Omental fat pad (tissue), 4 donors: ENCODE data around the gene ZFYVE28. TPM values are rescaled to one million over a fixed set of nuclear protein-coding genes. Genes with fewer than 3 reads are reported as not detected.

Source experiments
- ATAC-seq: fragments of 150-250 bp; one replicate; pipeline ENCODE4 v1.9.1; 2016; ENCODE audit warnings: mild to moderate bottlenecking, moderate library complexity; ENCODE audit not compliant: low FRiP score
- DNase-seq: peaks from one replicate; pipeline ENCODE4 v3.0.0-alpha.2; 2019; ENCODE audit warnings: low spot score
- total RNA-seq, 4 donors: library from RNA; depleted of rRNA; stranded (reverse); fragments of >200 nt; gene quantifications; one replicate each; pipeline ENCODE4 v1.1.0, GENCODE V29; 2016
- TF ChIP-seq, protein P1 (sequence below), 3 donors: fragments of 450-650 bp; IDR thresholded peaks; one replicate each; pipeline ENCODE4 v1.5.1; 2016 to 2017; ENCODE audit warnings: antibody characterized with exemption in 3 of 3, mild to moderate bottlenecking in 3 of 3, moderate library complexity in 2 of 3

ZFYVE28 gene
- total RNA-seq, 4 donors from 2014 or later = 7.1 to 24.5 (median 16.7) TPM

DNA sequence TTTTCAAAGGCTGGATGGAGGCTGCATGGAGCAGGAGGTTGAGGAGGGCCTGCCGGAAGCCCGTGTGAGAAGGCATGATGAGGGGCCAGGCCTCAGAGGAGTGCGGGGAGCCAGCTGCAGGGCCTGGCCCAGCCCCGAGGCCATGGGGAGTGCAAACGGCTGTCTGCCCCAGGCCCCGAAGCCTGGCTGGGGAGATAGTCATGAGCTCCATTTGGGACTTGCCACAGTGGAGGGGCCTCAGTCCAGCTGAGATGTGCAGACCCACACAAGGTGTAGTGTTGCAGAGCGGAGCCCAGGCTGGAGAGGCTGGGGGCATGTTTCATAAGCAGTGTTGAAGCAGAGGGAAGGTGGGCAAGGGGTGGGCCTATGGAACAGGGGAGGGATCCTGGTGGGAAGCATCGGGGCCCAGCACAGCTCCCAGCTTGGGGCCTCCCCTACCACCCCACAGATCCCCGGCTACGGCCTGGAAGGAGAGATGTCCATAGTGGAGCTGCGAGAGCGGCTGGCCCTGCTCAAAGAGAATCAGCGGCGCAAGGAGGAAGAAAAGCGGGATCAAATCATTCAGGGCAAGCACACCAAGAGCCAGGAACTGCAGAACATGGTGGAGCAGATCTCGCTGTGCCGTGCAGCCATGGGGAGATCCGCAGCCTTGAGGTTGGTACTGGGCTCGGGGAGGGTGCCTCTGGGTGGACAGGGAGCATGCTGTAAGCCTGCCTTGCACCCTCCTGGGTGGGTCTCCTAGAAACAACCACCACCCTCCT, 41.3 kb upstream of the ZFYVE28 start:
- TF ChIP-seq, protein P1, sequence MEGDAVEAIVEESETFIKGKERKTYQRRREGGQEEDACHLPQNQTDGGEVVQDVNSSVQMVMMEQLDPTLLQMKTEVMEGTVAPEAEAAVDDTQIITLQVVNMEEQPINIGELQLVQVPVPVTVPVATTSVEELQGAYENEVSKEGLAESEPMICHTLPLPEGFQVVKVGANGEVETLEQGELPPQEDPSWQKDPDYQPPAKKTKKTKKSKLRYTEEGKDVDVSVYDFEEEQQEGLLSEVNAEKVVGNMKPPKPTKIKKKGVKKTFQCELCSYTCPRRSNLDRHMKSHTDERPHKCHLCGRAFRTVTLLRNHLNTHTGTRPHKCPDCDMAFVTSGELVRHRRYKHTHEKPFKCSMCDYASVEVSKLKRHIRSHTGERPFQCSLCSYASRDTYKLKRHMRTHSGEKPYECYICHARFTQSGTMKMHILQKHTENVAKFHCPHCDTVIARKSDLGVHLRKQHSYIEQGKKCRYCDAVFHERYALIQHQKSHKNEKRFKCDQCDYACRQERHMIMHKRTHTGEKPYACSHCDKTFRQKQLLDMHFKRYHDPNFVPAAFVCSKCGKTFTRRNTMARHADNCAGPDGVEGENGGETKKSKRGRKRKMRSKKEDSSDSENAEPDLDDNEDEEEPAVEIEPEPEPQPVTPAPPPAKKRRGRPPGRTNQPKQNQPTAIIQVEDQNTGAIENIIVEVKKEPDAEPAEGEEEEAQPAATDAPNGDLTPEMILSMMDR (IDR thresholded peaks at IDR 0.05) = no peak
- no peak for DNase-seq
- no peak for ATAC-seq

DNA sequence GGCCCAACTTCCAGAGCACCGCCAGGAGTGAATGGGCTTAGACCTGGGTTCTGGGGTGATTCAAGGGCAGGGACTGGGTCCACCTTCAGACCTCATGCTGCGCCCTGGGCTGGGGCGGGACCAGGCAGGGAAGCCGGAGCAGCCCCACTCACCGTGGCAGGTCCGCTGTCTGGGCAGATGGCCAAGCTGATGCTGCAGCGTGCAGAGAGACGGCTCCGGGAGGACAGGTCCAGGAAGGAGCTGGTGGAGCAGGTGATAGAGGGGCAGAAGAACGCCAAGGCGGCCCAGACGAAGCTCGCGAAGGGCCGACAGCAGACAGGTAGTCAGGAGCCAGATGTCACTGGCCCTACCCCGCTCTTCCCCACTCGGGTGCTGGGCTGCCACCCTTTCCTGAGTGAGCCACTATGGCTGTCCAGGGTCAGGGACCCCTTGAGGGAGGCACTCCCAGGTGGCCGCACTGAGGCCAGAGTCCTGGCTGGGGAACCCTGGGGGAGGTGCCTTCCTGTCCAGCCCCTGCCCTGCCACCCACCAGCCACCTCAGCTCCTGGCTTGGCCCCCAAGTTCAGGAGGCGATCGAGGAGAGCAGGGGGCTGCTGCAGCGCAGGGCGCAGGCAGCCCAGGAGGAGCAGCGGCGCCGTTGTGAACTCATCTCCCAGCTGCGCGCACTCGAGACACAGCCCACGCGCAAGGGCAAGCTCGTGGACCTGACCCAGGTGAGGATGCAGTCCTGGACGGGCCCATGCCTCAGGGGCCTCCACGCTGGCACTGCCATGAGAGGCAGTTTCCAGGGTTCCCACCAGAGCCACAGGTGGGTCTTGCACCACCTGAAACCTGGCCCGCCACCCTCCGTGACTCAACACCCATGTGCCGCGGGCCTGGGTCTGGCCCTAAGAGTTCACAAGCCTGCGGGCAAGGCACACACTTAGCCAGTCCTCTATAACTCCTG, 40.4 kb upstream of the ZFYVE28 start:
- TF ChIP-seq, protein P1 (IDR thresholded peaks at IDR 0.05) = no peak
- no peak for DNase-seq
- ATAC-seq = no peak

DNA sequence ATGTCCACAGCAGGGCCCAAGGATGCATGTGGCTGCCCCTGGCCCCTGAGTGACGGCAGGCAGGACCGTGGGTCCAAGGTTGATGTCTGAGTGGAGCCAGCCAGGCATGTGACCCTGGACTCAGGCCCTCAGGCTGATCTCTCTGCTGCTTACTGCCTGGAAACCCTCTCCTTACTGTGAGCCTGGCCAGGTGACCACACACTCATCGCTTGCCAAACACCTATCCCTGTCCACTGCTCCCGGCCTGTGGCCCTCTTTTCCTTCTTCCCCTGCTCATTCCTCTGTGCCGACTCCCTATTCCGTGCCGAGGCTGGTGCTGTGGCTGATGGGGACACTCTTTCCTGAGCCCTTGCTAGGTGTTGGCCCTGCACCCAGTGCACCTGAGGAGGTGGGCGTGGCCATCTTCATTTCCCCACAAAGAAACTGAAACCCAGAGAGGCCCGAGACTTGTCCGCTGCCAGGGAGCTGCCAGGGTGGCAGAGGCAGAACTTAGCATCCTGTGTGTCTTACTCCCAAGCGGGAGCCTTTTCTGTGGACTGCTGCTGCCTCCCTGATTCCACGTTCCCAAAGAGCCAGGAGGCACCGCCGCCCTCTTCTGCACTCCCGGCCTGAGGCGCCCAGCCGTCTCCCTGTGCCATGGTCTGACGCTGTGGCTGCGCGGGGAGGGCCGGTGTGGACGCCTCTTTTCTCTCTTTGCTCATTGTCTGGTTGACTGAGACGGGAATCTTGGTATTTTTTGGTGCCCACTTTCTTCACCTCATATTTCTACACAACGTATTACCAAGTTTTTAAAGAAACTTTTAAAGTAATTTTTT, 39.2 kb upstream of the ZFYVE28 start:
- TF ChIP-seq, protein P1 (IDR thresholded peaks at IDR 0.05) = no peak
- ATAC-seq (no peak), DNase-seq (no peak)

DNA sequence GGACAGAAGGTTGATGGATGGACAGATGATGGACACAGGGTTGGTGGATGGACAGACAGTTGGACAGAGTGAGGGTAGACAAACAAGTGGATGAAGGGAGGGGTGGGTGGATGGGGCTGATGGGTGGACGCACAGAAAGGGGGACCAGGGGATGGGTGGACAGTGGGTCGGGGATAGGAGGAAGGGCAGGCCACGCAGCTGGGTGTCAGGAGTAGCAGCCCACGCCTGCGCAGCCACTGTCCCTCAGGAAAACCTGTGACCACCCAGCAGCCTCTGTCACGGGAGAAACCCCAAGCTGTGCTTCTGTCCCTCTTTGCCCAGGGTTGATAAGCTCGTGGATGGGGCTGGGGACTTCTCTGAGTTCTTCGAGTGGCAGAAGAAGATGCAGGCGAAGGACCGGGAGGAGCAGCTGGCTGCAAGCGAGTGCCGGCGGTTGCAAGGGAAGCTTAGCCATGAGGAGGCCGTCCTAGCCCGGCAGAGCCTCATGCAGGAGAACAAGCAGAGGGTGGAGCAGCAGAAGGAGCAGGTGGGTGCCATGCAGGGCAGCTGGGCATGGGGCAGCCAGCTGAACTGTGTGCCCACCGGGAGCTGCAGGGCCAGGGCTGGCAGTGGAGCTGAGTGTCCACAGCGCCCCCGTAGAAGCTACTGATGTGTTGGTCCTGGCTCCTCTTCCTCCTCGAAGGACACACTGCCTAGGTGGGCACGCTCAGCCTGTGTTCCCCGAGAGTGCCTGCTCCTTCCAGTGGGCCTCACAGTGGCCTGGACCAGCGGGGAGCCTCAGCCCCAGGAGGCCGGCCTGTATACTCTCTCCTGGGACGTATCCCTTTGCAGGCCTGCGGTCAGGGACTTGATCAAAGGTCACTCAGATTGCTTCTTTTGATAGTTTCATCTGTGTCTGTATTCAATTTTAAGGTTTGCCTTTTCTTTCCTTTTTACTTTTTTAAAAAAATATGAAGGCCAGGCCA, 33.7 kb upstream of the ZFYVE28 start:
- TF ChIP-seq, protein P1 (IDR thresholded peaks at IDR 0.05) = no peak
- DNase-seq = no peak
- ATAC-seq = no peak

DNA sequence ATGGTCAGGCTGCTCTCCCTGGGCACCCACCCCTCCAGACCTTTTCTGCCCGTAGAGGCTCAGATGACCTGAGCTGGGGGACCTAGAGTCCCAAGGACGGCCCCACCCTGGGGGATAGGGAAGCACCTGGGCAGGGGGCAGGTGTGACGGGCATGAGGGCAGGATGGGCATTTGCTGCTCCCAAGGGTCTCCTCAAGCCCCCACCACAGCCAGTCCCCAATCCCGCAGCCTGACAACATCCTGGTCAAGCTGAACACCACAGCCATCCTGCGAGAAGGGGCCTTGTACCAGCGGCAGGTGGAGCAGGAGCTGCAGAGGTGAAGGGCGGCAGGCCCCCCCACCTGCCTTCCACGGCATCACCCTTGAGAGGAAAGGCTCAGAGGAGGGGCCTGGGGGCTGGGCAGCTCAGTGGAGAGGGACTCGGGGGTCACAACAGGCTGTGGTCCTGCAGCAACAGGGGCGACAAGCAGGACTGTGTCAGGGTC, 32.6 kb upstream of the ZFYVE28 start:
- ATAC-seq (no peak), DNase-seq (no peak)
- TF ChIP-seq, protein P1 (IDR thresholded peaks at IDR 0.05) = no peak
